Hepatocyte (in vitro differentiated cells): ENCODE results near the gene POP5.

Experiments
- CTCF ChIP-seq: fragments of 200-600 bp; sonication (generic); IDR thresholded peaks from 2 replicates; pipeline ENCODE4 v1.5.1; 2016; ENCODE audit warnings: antibody characterized with exemption, mild to moderate bottlenecking; ENCODE audit not compliant: poor library complexity
- EZH2 ChIP-seq: fragments of 200-600 bp; sonication (generic); IDR thresholded peaks from 2 replicates; pipeline ENCODE4 v1.6.1; 2016; ENCODE audit warnings: antibody characterized with exemption, mild to moderate bottlenecking, borderline replicate concordance

- TF ChIP-seq CTCF = no peak
- TF ChIP-seq EZH2 = no peak
Observed at GRCh38 chr12:120539303-120539702, 41.9 kb downstream of the POP5 start.
